ENCODE data around the gene ZNF280C. TPM values are rescaled to one million over a fixed set of nuclear protein-coding genes. Genes with fewer than 3 reads are reported as not detected.

Gene ZNF280C
- total RNA-seq, 4 donors from 2014 or later: 1.8 to 12.4 (median 4.1) TPM

GRCh38 chrX:130299279-130300009 is 30.7 kb upstream of the ZNF280C start:
- TF ChIP-seq CTCF (IDR thresholded peaks at IDR 0.05): no peak
- Histone ChIP-seq H3K4me1 (no peaks in the 10 kb centered on the region), H3K36me3 (no peaks in the 10 kb centered on the region), H3K4me3 (peak overlapping the region in 2 of 4 donors; percentile 26 to 30), H3K27me3 (no peaks in the 10 kb centered on the region), H3K9me3 (no peaks in the 10 kb centered on the region), H3K27ac (no peak overlapping the region)
- peak in 2 of 3 donors; percentile 55 to 64 for DNase-seq

DNA sequence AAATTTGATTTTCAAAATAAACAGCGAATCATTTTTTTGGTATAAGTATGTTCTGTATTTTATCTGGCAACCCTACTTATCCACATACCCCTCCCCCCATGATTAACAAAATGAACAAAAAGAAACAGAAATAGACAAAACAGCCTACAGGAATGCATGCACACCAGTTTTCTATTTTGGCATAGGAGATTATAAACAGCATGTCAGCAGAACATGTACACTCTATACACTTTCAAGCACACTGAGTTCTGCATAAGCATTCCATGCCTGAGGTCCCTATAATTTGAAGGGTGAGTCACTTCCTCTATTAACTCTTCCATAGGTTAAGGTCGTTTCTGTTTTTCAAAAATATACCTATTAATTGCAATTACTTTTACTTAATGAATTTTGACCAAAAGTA is 28.0 kb upstream of the ZNF280C start:
- Histone ChIP-seq H3K4me1 (no peaks in the 10 kb centered on the region), H3K27me3 (no peaks in the 10 kb centered on the region), H3K4me3 (no peak overlapping the region), H3K27ac (no peak overlapping the region), H3K9me3 (no peaks in the 10 kb centered on the region), H3K36me3 (no peaks in the 10 kb centered on the region)
- no peak for TF ChIP-seq POLR2A (IDR thresholded peaks at IDR 0.05)
- TF ChIP-seq CTCF (IDR thresholded peaks at IDR 0.05): no peak
- no peak for DNase-seq

DNA sequence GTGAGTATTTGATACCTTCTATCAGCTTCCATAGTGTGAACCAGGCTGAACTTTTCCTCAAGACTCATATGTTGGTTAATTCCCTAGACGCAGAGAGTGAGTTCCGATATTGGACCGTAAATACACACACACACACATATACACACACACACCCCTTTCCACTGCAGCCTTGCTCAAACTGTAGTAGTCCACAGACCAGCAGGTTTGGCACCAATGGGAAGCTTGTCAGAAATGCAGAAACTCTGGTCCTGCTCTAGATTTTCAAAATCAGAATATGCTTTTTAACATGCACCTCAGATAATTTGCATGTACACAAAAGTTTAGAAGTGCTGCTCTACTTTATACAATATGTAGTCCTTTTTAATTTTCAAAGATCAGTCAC is 27.6 kb upstream of the ZNF280C start:
- Histone ChIP-seq H3K4me3 (no peak overlapping the region), H3K27me3 (no peaks in the 10 kb centered on the region), H3K27ac (no peak overlapping the region), H3K9me3 (no peaks in the 10 kb centered on the region), H3K36me3 (no peaks in the 10 kb centered on the region), H3K4me1 (no peaks in the 10 kb centered on the region)
- TF ChIP-seq POLR2A (IDR thresholded peaks at IDR 0.05): no peak
- TF ChIP-seq CTCF (IDR thresholded peaks at IDR 0.05): no peak
- no peak for DNase-seq

DNA sequence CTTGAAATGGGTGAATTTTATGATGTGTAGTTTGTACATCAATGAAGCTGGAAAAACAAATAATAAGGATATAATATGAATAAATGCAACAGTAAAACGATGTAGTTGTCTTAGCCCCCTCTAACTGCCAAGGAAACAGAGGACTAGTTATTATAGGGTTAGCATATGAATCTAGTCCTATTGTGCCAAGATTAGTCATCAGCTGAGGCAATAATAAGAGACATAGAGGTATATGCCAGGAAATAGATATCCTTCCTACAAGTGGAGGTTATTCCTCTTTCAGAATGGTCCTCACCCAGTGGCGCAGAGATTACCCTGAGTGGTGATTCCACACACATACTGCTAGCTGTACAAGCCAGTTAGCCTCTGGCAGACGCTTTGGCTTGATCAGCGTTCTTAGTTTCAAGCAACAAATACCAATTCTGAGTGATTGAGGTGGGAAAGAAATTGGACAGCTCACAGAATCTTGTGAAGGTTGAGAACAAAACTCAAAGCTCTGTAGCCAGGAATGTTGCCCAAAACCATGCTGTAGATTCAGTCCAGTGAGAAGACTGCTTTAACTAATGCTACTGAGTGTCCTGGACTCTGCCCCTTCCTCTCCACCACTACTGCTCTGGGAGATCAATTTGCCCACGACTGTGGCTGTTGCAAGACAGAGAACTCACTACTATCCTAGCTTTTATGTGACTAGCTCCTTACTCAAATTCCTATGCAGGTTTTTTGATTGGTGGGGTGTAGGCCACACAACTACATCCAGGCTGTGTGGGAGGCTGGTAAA is 27.0 kb upstream of the ZNF280C start:
- H3K27ac ChIP-seq: no peak overlapping the region
- TF ChIP-seq POLR2A (IDR thresholded peaks at IDR 0.05) (no peak), CTCF (IDR thresholded peaks at IDR 0.05) (no peak)
- no peak overlapping the region for H3K4me3 ChIP-seq
- no peaks in the 10 kb centered on the region for H3K4me1 ChIP-seq
- H3K36me3 ChIP-seq: no peaks in the 10 kb centered on the region
- H3K27me3 ChIP-seq: no peaks in the 10 kb centered on the region
- H3K9me3 ChIP-seq: no peaks in the 10 kb centered on the region
- no peak for DNase-seq

- H3K9me3 ChIP-seq: no peaks in the 10 kb centered on the region
- no peaks in the 10 kb centered on the region for H3K4me1 ChIP-seq
- DNase-seq: peak in 1 of 3 donors; percentile 54
- H3K4me3 ChIP-seq: peak overlapping the region in 1 of 4 donors; percentile 22
- peak overlapping the region in 1 of 4 donors; percentile 18 for H3K27ac ChIP-seq
- TF ChIP-seq POLR2A (IDR thresholded peaks at IDR 0.05): no peak
- TF ChIP-seq CTCF (IDR thresholded peaks at IDR 0.05): no peak
- H3K27me3 ChIP-seq: no peaks in the 10 kb centered on the region
- H3K36me3 ChIP-seq: no peaks in the 10 kb centered on the region
These were observed 18.5 kb upstream of the ZNF280C start for GRCh38 chrX:130287071-130287770.
